OCI-LY7 (cell line): Measurements from ENCODE around the gene FZD10.

Source experiments
- CTCF ChIP-seq: fragments of 200-600 bp; sonication (generic); conservative IDR thresholded peaks from 2 replicates; pipeline ENCODE4 v1.5.1; 2014; ENCODE audit warnings: mild to moderate bottlenecking, antibody characterized with exemption, low read length, moderate library complexity, mixed read lengths
- EZH2phosphoT487 ChIP-seq: fragments of 200-600 bp; sonication (generic); IDR thresholded peaks from 2 replicates; pipeline ENCODE4 v1.6.1; 2018; ENCODE audit warnings: low read depth, borderline replicate concordance, mild to moderate bottlenecking, mixed run types, antibody characterized with exemption, low read length, moderate library complexity, mixed read lengths

GRCh38 chr12:130195776-130196175 lies 33.5 kb downstream of the FZD10 start:
- TF ChIP-seq CTCF (no peak), EZH2phosphoT487 (no peak)
